ENCODE results near the gene E2F8.
A peak's percentile ranks its signal among the peaks of the same experiment; 100 is the strongest.
"Not testable (repeated sequence)": the region's sequence is repeated elsewhere in the genome, so short reads cannot be mapped to it uniquely, and the experiment has no call there.

E2F8 gene, protein sequence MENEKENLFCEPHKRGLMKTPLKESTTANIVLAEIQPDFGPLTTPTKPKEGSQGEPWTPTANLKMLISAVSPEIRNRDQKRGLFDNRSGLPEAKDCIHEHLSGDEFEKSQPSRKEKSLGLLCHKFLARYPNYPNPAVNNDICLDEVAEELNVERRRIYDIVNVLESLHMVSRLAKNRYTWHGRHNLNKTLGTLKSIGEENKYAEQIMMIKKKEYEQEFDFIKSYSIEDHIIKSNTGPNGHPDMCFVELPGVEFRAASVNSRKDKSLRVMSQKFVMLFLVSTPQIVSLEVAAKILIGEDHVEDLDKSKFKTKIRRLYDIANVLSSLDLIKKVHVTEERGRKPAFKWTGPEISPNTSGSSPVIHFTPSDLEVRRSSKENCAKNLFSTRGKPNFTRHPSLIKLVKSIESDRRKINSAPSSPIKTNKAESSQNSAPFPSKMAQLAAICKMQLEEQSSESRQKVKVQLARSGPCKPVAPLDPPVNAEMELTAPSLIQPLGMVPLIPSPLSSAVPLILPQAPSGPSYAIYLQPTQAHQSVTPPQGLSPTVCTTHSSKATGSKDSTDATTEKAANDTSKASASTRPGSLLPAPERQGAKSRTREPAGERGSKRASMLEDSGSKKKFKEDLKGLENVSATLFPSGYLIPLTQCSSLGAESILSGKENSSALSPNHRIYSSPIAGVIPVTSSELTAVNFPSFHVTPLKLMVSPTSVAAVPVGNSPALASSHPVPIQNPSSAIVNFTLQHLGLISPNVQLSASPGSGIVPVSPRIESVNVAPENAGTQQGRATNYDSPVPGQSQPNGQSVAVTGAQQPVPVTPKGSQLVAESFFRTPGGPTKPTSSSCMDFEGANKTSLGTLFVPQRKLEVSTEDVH

GRCh38 chr11:19240420-19241259 lies at the start of gene E2F8:
Gene E2F8 (minus strand): TSS chr11:19240945. CDS start chr11:19240121, 824 bp downstream.
- DNase-seq, result peak; percentile 63

DNA sequence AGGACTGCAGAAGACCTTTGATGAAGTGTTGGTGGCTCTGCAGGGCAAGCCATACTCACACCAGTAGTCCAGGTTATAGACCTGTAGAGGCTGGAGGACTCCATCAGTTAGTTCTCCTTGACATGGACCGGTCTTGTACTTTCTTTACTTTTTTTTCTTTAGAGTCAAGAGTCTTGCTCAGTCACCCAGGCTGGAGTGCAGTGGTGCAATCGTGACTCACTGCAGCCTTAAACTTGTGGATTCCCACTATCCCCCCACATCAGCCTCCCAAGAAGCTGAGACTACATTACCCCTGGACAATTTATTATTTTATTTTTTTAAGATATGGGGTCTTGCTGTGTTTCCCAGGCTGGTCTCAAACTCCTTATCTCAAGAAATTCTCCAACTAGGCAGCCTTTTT lies 49.6 kb upstream of the E2F8 start:
- no peak for DNase-seq

- DNase-seq, result no peak
Measured at GRCh38 chr11:19288256-19288655, 47.5 kb upstream of the E2F8 start.

DNA sequence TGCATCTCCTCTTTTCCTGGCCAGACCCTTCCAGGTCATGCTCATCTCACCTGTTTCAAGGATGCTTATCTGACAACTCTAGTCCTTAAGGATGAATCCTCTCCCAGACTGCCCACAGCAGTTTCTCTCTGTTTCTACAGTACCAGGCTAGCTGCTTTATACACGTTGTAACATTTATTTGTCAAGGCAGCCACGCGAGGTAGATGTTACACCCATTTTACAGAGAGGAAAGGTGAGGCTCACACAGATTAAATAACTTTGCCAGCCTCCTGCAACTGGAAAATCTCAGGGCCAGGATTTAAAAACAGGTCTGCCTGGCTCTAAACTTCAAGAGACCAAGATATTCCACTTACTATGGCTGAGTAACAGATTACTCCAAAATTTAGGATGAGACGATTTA lies 45.7 kb upstream of the E2F8 start:
- no peak for DNase-seq

DNA sequence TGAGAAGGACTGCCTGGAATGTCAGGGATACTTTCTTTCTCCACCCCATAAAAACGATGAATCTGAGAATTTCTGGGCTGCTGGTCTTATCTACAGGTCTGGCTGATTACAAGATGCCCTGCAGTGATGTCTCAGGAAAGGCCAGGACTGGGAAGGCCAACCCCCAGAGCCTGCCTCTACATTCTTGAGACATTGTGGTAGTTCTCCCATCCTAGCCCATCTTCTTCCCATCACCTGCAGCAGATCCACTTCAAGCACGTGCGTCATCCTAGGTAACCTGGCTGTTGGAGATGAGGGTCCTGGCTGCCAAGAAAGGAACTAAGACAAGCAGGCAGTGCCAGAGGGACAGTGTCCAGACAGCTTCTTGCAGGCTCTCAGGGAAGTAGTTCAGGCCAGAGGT lies 44.1 kb upstream of the E2F8 start:
- no peak for DNase-seq

GRCh38 chr11:19283991-19284390 lies 43.2 kb upstream of the E2F8 start:
- no peak for DNase-seq

DNA sequence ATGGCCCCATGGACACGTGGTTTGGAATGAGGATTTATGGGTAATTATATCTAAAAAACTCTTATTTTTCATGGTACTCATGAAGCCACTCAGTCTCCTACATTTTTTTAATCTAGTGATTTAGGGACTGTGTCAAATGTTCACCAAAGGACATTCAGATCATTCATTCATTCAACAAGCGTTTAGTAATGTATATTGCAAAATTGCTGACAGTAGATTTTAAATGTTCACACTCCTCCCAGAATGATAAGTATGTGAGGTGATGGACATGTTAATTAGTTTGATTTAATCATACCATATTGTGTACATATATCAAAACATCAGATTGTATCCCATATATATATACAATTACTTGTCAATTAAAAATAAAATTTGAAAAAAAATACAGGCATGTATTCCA lies 40.8 kb upstream of the E2F8 start:
- DNase-seq, result no peak

- DNase-seq, result no peak
Measured at GRCh38 chr11:19281041-19281440, 40.3 kb upstream of the E2F8 start.

- DNase-seq, result no peak
Measured at GRCh38 chr11:19279451-19279850, 38.7 kb upstream of the E2F8 start.

DNA sequence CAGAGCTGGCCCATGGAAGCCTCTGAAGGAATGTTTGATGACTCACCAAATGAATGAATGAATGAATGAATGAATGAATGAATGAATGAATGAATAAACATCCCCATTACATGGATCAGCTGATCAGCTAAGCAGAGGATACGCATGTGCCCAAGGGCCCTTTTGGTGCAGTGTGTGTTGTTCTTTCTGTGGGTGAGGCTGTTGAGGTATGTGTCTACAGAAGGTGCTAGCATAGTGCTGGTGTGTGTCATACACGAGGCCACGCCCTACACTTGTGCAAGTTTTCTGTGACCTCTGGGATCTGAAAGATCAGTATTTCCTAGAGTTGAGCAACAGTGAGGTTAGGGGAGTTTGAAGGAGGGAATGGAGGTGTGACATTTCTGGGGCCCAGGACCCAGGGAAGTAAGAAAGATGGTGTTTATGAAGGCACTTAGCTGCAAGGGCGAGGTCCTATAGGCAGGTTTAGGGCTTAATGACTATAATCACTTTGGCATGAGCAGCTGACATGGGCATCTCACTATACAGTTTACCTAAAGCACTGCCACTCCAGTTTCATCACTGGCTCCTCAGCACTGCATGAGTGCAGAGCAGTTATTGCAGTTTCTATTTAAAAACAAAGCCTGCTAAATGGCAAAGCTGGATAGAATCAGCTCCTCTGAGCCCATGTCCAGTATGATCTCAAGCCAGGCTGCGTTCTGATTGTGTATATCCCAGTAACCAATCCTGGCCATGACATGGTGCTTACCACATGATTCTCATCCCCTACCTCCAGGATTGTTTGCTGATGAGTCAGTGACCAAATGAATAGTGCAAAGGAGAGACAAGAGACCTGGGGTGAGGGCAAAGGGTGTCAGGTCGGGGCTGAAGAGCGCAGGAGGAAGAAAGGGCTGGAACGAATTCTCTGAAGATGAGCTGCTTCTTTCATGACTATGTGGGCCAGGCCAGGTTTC lies 36.4 kb upstream of the E2F8 start:
- no peak for DNase-seq

DNA sequence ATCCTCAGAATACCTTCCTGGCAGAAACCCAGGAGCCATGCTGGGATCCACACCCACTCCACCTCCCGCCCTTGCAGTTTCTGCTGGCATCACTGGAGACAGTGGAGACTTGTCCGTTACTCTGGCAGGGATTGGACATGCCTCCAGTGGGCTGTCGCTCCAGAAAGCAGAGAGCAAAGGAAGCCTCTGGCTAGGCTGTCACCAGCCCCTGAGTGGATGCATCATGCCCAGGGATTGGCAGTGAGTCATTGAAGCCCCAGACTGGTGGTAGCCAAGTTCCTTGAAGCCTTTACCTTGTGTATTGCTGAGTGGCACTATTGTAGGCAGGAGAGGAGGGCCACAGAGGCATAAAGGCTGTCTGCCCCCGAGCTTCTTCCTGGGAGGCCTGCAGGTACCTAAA lies 34.8 kb upstream of the E2F8 start:
- DNase-seq, result no peak

GRCh38 chr11:19273219-19273618 lies 32.5 kb upstream of the E2F8 start:
- not testable (repeated sequence) for DNase-seq

DNA sequence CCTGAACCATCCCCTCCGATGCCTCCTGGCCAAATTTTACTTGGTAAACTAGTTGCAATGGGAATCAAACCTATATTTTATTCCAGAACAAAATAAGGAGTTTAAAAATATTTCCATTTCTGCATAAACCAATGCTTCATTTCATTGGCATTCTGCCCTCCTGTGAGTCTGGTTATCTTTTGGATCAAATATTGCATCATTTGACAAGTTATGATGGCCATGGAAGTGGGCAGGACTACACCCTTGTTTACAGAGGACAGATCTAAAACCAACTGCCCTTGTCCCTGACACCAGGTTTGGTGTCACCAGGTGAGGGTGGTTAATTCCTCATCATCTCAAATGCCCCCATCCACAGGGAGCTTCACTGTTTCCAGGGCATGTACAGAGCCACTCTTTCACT lies 28.2 kb upstream of the E2F8 start:
- no peak for DNase-seq

- DNase-seq, result no peak
Measured at GRCh38 chr11:19267567-19267966, 26.8 kb upstream of the E2F8 start.

GRCh38 chr11:19263333-19263732 lies 22.6 kb upstream of the E2F8 start:
- no peak for DNase-seq

- DNase-seq, result peak; percentile 49
Measured at GRCh38 chr11:19259487-19260345, 19.0 kb upstream of the E2F8 start.

- DNase-seq, result no peak
Measured at GRCh38 chr11:19258641-19259230, 18.0 kb upstream of the E2F8 start.

DNA sequence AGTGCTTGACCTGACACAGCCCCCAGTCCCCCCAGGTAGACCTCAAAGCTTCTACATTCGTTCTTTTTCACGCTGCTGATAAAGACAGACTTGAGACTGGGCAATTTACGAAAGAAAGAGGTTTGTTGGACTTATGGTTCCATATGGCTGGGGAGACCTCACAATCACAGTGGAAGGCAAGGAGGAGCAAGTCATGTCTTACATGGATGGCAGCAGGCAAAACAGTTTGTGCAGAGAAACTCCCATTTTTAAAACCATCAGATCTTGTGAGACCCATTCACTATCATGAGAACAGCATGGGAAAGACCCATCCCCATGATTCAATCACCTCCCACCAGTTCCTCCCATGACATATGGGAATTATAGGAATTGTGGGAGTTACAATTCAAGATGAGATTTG lies 13.7 kb upstream of the E2F8 start:
- DNase-seq, result not testable (repeated sequence)

DNA sequence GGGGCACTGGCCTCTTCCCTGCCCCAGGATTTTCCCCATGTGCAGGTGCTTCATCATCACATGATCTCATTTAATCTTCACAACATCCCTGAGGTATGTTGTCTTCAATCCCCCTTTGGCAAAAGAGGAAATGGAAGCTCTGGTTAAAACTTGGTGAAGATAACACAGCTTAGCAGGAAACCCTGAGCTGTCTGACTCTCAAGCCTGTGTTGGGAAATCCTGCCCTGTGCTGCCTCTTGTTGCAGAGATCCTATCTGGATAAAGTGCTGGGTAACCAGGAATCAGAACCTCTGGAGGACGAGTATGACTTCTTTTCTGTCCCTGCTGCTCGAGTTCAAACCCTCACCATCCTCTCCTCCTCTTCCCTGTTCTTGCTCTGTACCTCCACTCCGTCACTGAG lies 13.1 kb upstream of the E2F8 start:
- DNase-seq, result no peak

- no peak for DNase-seq
Measured at GRCh38 chr11:19253153-19253745, 12.5 kb upstream of the E2F8 start.
